H9 (cell line): ENCODE data around the gene NUDT22. TPM values are rescaled to one million over a fixed set of nuclear protein-coding genes. Genes with fewer than 3 reads are reported as not detected.

Experiments
- DNase-seq: peaks from one replicate; pipeline ENCODE4 v3.0.0-alpha.2; 2017
- H2AFZ ChIP-seq: one replicate; pipeline ENCODE4 v1.6.1; 2013; ENCODE audit warnings: mild to moderate bottlenecking, low read length, control low read depth, moderate library complexity
- H2AK5ac ChIP-seq: 2 replicates; pipeline ENCODE4 v1.6.1; 2013; ENCODE audit warnings: low read length, control low read depth, mixed read lengths; ENCODE audit not compliant: insufficient read length
- H2BK120ac ChIP-seq: one replicate; pipeline ENCODE4 v1.6.1; 2013; ENCODE audit warnings: low read depth, mild to moderate bottlenecking, low read length, control low read depth, inconsistent platforms; ENCODE audit not compliant: poor library complexity, severe bottlenecking
- H2BK12ac ChIP-seq: 2 replicates; pipeline ENCODE4 v1.6.1; 2013; ENCODE audit warnings: low read length, control low read depth, mixed read lengths, low read depth; ENCODE audit not compliant: insufficient read length
- H2BK15ac ChIP-seq: 2 replicates; pipeline ENCODE4 v1.6.1; 2013; ENCODE audit warnings: low read depth, low read length, control low read depth
- H2BK20ac ChIP-seq: one replicate; pipeline ENCODE4 v1.6.1; 2013; ENCODE audit warnings: low read depth, mild to moderate bottlenecking, low read length, control low read depth, inconsistent platforms; ENCODE audit not compliant: poor library complexity, severe bottlenecking
- H2BK5ac ChIP-seq: 2 replicates; pipeline ENCODE4 v1.6.1; 2013; ENCODE audit warnings: low read length, control low read depth, mixed read lengths; ENCODE audit not compliant: insufficient read length
- H3K14ac ChIP-seq: 2 replicates; pipeline ENCODE4 v1.6.1; 2013; ENCODE audit warnings: low read length, control low read depth; ENCODE audit not compliant: insufficient read depth
- H3K18ac ChIP-seq: 2 replicates; pipeline ENCODE4 v1.6.1; 2013; ENCODE audit warnings: low read depth, mild to moderate bottlenecking, mixed read lengths, low read length, control low read depth; ENCODE audit not compliant: insufficient read length
- H3K23ac ChIP-seq: 2 replicates; pipeline ENCODE4 v1.6.1; 2013; ENCODE audit warnings: low read length, control low read depth, mixed read lengths, low read depth; ENCODE audit not compliant: insufficient read length
- H3K23me2 ChIP-seq: 2 replicates; pipeline ENCODE4 v1.6.1; 2013; ENCODE audit warnings: low read depth, mild to moderate bottlenecking, mixed read lengths, low read length, control low read depth; ENCODE audit not compliant: insufficient read length, poor library complexity, severe bottlenecking
- H3K27ac ChIP-seq: 2 replicates; pipeline ENCODE4 v1.5.1; 2013; ENCODE audit warnings: low read length, control low read depth, mixed read lengths, low read depth; ENCODE audit not compliant: insufficient read length
- H3K27me3 ChIP-seq: 2 replicates; pipeline ENCODE4 v1.6.1; 2013; ENCODE audit warnings: low read length, control low read depth, inconsistent platforms; ENCODE audit not compliant: insufficient read depth
- H3K4ac ChIP-seq: 2 replicates; pipeline ENCODE4 v1.6.1; 2013; ENCODE audit warnings: low read depth, mild to moderate bottlenecking, control low read depth, inconsistent platforms, low read length, moderate library complexity
- H3K4me1 ChIP-seq: 2 replicates; pipeline ENCODE4 v1.6.1; 2013; ENCODE audit warnings: low read length, control low read depth, inconsistent platforms; ENCODE audit not compliant: insufficient read depth
- H3K4me2 ChIP-seq: 2 replicates; pipeline ENCODE4 v1.6.1; 2013; ENCODE audit warnings: low read length, control low read depth, mixed read lengths; ENCODE audit not compliant: insufficient read length, insufficient read depth
- H3K56ac ChIP-seq: 2 replicates; pipeline ENCODE4 v1.6.1; 2013; ENCODE audit warnings: low read depth, mild to moderate bottlenecking, mixed read lengths, low read length, control low read depth; ENCODE audit not compliant: insufficient read length
- H3K79me1 ChIP-seq: 2 replicates; pipeline ENCODE4 v1.6.1; 2013; ENCODE audit warnings: low read depth, mild to moderate bottlenecking, moderate library complexity, low read length, control low read depth, inconsistent platforms; ENCODE audit not compliant: insufficient read depth, poor library complexity, severe bottlenecking
- H3K79me2 ChIP-seq: 2 replicates; pipeline ENCODE4 v1.6.1; 2013; ENCODE audit warnings: low read length, control low read depth, inconsistent platforms; ENCODE audit not compliant: insufficient read depth
- H3K9ac ChIP-seq: 2 replicates; pipeline ENCODE4 v1.6.1; 2013; ENCODE audit warnings: low read length, control low read depth, mixed read lengths; ENCODE audit not compliant: insufficient read length; ENCODE audit errors: extremely low read depth
- H3K9me3 ChIP-seq: one replicate; pipeline ENCODE4 v1.6.1; 2013; ENCODE audit warnings: low read depth, low read length, inconsistent platforms; ENCODE audit not compliant: control insufficient read depth
- H3T11ph ChIP-seq: one replicate; pipeline ENCODE4 v1.6.1; 2013; ENCODE audit warnings: mild to moderate bottlenecking, low read length, control low read depth, inconsistent platforms
- H4K20me1 ChIP-seq: one replicate; pipeline ENCODE4 v1.6.1; 2013; ENCODE audit not compliant: control insufficient read depth, insufficient read length, insufficient read depth
- H4K5ac ChIP-seq: 2 replicates; pipeline ENCODE4 v1.6.1; 2013; ENCODE audit warnings: low read depth, mild to moderate bottlenecking, mixed read lengths, low read length, control low read depth; ENCODE audit not compliant: insufficient read length
- H4K8ac ChIP-seq: replicated peaks from 2 replicates; pipeline ENCODE4 v1.6.1; 2013; ENCODE audit warnings: low read length, control low read depth, mixed read lengths, low read depth; ENCODE audit not compliant: insufficient read length
- H4K91ac ChIP-seq: 2 replicates; pipeline ENCODE4 v1.6.1; 2013; ENCODE audit warnings: low read depth, mild to moderate bottlenecking, moderate library complexity, mixed read lengths, low read length, control low read depth; ENCODE audit not compliant: insufficient read length
- H3K27ac Mint-ChIP-seq, 3 experiments: 2 replicates in 2 of 3; 3 replicates in 1 of 3; pipeline ENCODE4 v1.8.0; 2020 to 2021; ENCODE audit warnings: mixed read lengths in 3 of 3, mild to moderate bottlenecking in 1 of 3, moderate library complexity in 1 of 3
- H3K27me3 Mint-ChIP-seq: 2 replicates; pipeline ENCODE4 v1.8.0; 2021; ENCODE audit warnings: low read depth, mild to moderate bottlenecking, moderate library complexity, mixed read lengths
- H3K36me3 Mint-ChIP-seq, 3 experiments: 2 replicates in 2 of 3; 3 replicates in 1 of 3; pipeline ENCODE4 v1.8.0; 2020 to 2021; ENCODE audit warnings: low read depth in 3 of 3, mixed read lengths in 3 of 3; ENCODE audit not compliant: insufficient read depth in 1 of 3
- H3K4me1 Mint-ChIP-seq, 2 experiments: 2 replicates each; pipeline ENCODE4 v1.8.0; 2020; ENCODE audit warnings: mixed read lengths in 2 of 2
- H3K4me3 Mint-ChIP-seq, 2 experiments: 2 replicates in 1 of 2; 3 replicates in 1 of 2; pipeline ENCODE4 v1.8.0; 2020 to 2021; ENCODE audit warnings: mild to moderate bottlenecking in 2 of 2, mixed read lengths in 2 of 2, moderate library complexity in 1 of 2
- H3K9me3 Mint-ChIP-seq, 2 experiments: 2 replicates in 1 of 2; 3 replicates in 1 of 2; pipeline ENCODE4 v1.8.0; 2020; ENCODE audit warnings: mild to moderate bottlenecking in 2 of 2, mixed read lengths in 2 of 2, moderate library complexity in 1 of 2
- WGBS: extraction: QIAGEN DNeasy Blood & Tissue Kit; methylation state at CpG from one replicate; pipeline ENCODE4 v1.1.7; 2013; ENCODE audit warnings: missing lambda C conversion rate, low lambda C conversion rate, mixed read lengths; ENCODE audit not compliant: insufficient read length; ENCODE audit errors: extremely low coverage; 5-methylcytosine and 5-hydroxymethylcytosine counted together
- total RNA-seq: library from RNA; stranded (reverse); gene quantifications from 2 replicates; pipeline ENCODE4 v1.2.1, GENCODE V29; 2021
- TF ChIP-seq, protein P1 (sequence below): fragments of 200-600 bp; sonication (generic); conservative IDR thresholded peaks from 3 replicates; pipeline ENCODE4 v1.8.0; 2021; ENCODE audit warnings: antibody characterized with exemption, mild to moderate bottlenecking

NUDT22 gene
- total RNA-seq, 1 experiment from 2014 or later, result 39.6 TPM

DNA sequence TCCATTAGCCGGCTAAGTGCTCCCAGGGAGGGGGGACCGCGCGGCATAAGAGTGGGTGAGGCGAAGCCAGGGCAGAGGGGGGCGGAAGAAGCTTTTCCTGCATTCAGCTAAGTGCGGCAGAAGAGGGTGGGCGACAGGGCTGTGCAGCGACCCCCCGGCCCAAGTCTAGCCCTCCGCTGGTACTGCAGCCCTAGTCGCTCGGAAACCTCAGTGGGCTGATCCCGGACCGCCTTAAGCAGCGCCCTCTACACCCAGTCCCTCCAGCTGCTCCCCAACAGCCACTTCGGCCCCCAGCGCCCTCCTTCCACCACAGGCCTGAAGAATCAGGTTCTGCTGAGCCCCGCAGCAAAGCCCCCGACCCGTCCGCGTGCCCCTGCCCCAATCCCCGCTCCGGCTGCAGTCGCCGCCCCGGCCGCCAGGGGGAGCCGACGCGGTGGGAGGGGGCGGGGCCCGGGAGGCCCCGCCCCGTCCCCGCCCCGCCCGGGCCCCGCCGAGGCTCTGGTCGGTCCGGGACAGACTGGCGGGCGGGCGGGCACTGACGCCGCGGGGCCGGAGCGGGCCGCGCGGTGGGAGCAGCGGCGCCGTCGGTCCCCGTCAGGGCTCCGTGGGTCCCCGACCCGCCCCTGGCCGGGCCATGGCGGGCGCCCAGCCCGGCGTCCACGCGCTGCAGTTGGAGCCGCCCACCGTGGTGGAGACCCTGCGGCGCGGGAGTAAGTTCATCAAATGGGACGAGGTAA, 25.1 kb downstream of the NUDT22 start, which contains the start of gene PLCB3:
Gene PLCB3, plus strand, starts transcription at position 515 of the 737 bp plus-strand sequence. Its CDS starts 120 bp downstream, at position 635.
- H3K27me3 Mint-ChIP-seq, result no peaks in the 10 kb centered on the region
- no peak within 1 kb of the TSS for H3K56ac ChIP-seq
- H2AFZ ChIP-seq, result no peak within 1 kb of the TSS
- H3K9me3 Mint-ChIP-seq, result no peaks in the 10 kb centered on the region; a peak in 1 of 5 replicates
- no peak within 1 kb of the TSS for H2AK5ac ChIP-seq
- H3K23ac ChIP-seq, result no peak within 1 kb of the TSS
- H3K18ac ChIP-seq, result peak within 1 kb of the TSS; percentile 93
- no peak within 1 kb of the TSS for H3K27ac ChIP-seq
- no peak within 1 kb of the TSS for H3T11ph ChIP-seq
- H4K5ac ChIP-seq, result no peak within 1 kb of the TSS
- peak within 1 kb of the TSS; percentile 85; the same call in 1 of the 2 replicates for H3K14ac ChIP-seq
- peak within 1 kb of the TSS; percentile 33 for H3K9ac ChIP-seq
- peak within 1 kb of the TSS; percentile 85 to 98 for H3K4me3 Mint-ChIP-seq
- no peak within 1 kb of the TSS for H2BK15ac ChIP-seq
- H3K4me1 ChIP-seq, result peaks cover 9% of the 10 kb centered on the region; the same call in 1 of the 2 replicates
- peaks cover 34 to 44% of the 10 kb centered on the region in 2 experiments for H3K4me1 Mint-ChIP-seq
- no peaks in the 10 kb centered on the region for H3K9me3 ChIP-seq
- peak; percentile 75 for DNase-seq
- H2BK120ac ChIP-seq, result no peak within 1 kb of the TSS
- H3K27ac Mint-ChIP-seq, result peak within 1 kb of the TSS; percentile 86 to 97 (median 95)
- no peak within 1 kb of the TSS for H2BK5ac ChIP-seq
- no peak within 1 kb of the TSS for H4K8ac ChIP-seq
- H2BK12ac ChIP-seq, result no peak within 1 kb of the TSS
- H3K79me2 ChIP-seq, result peaks cover under 1% of the 10 kb centered on the region; the same call in 1 of the 2 replicates
- peaks cover 21% of the 10 kb centered on the region for H3K23me2 ChIP-seq
- TF ChIP-seq, protein P1, sequence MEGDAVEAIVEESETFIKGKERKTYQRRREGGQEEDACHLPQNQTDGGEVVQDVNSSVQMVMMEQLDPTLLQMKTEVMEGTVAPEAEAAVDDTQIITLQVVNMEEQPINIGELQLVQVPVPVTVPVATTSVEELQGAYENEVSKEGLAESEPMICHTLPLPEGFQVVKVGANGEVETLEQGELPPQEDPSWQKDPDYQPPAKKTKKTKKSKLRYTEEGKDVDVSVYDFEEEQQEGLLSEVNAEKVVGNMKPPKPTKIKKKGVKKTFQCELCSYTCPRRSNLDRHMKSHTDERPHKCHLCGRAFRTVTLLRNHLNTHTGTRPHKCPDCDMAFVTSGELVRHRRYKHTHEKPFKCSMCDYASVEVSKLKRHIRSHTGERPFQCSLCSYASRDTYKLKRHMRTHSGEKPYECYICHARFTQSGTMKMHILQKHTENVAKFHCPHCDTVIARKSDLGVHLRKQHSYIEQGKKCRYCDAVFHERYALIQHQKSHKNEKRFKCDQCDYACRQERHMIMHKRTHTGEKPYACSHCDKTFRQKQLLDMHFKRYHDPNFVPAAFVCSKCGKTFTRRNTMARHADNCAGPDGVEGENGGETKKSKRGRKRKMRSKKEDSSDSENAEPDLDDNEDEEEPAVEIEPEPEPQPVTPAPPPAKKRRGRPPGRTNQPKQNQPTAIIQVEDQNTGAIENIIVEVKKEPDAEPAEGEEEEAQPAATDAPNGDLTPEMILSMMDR, result peak; percentile 78
- H3K4me2 ChIP-seq, result peak within 1 kb of the TSS; percentile 76
- peaks cover 9 to 25% (median 19%) of the 10 kb centered on the region in 3 experiments; a peak in 6 of 7 replicates for H3K36me3 Mint-ChIP-seq
- H3K79me1 ChIP-seq, result peaks cover 3% of the 10 kb centered on the region
- H4K20me1 ChIP-seq, result no peaks in the 10 kb centered on the region
- H3K27me3 ChIP-seq, result no peaks in the 10 kb centered on the region
- no peak within 1 kb of the TSS for H3K4ac ChIP-seq
- no peak within 1 kb of the TSS for H2BK20ac ChIP-seq
- no peak within 1 kb of the TSS for H4K91ac ChIP-seq
- WGBS, result no CpG with 5 or more reads among the region's 75 CpGs
